HCT116 (cell line): ENCODE data around the gene ARHGEF12.

ENCODE experiments used
- ELF1 ChIP-seq: IDR thresholded peaks from 2 replicates; pipeline ENCODE4 v1.6.1; 2012; ENCODE audit warnings: low read depth, borderline replicate concordance
- POLR2A ChIP-seq: IDR thresholded peaks from 2 replicates; pipeline ENCODE4 v1.7.0; 2011; ENCODE audit warnings: borderline replicate concordance; ENCODE audit not compliant: insufficient read depth, insufficient read length; ENCODE audit errors: extremely low read depth
- RAD21 ChIP-seq: IDR thresholded peaks from 2 replicates; pipeline ENCODE4 v1.6.1; 2012; ENCODE audit warnings: low read depth, mild to moderate bottlenecking
- SIN3A ChIP-seq: IDR thresholded peaks from 2 replicates; pipeline ENCODE4 v1.6.1; 2012; ENCODE audit warnings: low read depth
- TF ChIP-seq, protein P1 (sequence below): IDR thresholded peaks from 2 replicates; pipeline ENCODE4 v1.6.1; 2012
- TF ChIP-seq, protein P2 (sequence below), 3 experiments: fragments of 200-600 bp in 1 of 3; sonication (generic) in 1 of 3; IDR thresholded peaks in 2 of 3; conservative IDR thresholded peaks in 1 of 3; 2 replicates each; pipeline ENCODE4 v1.5.1; 2012 to 2017; ENCODE audit warnings: low read depth in 2 of 3, low read length in 2 of 3, antibody characterized with exemption in 1 of 3, borderline replicate concordance in 1 of 3, control low read depth in 1 of 3, mild to moderate bottlenecking in 1 of 3, mixed read lengths in 1 of 3, mixed run types in 1 of 3, moderate library complexity in 1 of 3; ENCODE audit not compliant: insufficient read depth in 1 of 3

DNA sequence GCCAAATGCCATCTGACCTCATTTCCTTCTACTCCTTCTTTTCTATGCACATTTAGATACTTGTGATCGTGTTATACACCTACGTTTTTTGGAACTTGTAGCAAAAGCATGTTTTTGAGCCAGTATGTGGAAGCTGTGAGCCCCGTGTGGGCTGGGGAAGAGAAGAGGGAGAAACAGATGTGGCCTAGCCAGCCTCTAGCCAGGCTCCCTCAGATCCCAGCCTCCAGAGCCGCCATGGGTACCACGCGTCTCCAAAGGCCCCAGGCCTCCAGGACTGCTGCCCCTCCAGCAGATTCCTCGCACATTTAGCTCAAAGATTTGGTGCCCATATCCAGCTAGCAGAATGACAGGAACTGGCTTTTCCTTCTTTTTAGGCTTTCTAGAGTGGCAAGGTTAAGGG is 28.1 kb upstream of the ARHGEF12 start:
- TF ChIP-seq, protein P1, sequence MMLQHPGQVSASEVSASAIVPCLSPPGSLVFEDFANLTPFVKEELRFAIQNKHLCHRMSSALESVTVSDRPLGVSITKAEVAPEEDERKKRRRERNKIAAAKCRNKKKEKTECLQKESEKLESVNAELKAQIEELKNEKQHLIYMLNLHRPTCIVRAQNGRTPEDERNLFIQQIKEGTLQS, result no peak
- TF ChIP-seq SIN3A (no peak), ELF1 (no peak), POLR2A (no peak), RAD21 (no peak)
- TF ChIP-seq, protein P2, sequence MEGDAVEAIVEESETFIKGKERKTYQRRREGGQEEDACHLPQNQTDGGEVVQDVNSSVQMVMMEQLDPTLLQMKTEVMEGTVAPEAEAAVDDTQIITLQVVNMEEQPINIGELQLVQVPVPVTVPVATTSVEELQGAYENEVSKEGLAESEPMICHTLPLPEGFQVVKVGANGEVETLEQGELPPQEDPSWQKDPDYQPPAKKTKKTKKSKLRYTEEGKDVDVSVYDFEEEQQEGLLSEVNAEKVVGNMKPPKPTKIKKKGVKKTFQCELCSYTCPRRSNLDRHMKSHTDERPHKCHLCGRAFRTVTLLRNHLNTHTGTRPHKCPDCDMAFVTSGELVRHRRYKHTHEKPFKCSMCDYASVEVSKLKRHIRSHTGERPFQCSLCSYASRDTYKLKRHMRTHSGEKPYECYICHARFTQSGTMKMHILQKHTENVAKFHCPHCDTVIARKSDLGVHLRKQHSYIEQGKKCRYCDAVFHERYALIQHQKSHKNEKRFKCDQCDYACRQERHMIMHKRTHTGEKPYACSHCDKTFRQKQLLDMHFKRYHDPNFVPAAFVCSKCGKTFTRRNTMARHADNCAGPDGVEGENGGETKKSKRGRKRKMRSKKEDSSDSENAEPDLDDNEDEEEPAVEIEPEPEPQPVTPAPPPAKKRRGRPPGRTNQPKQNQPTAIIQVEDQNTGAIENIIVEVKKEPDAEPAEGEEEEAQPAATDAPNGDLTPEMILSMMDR (IDR thresholded peaks at IDR 0.05 in 2 of 3, conservative IDR thresholded peaks at IDR 0.05 in 1 of 3; ENCODE audit: borderline replicate concordance in 1 of 3, insufficient read depth in 1 of 3, low read depth in 2 of 3, low read length in 2 of 3), result no peak
